SK-N-SH (cell line): Measurements from ENCODE around the gene DCLRE1A. TPM values are rescaled to one million over a fixed set of nuclear protein-coding genes. Genes with fewer than 3 reads are reported as not detected.

ENCODE experiments used
- CTCF ChIA-PET: fragments of 300-600, 350-600 bp; formaldehyde crosslinking; extraction: SDS; loops from one replicate; lab custom pipeline; 2021; lab: Yijun Ruan, JAX
- POLR2A ChIA-PET: fragments of 350-600 bp; sonication (Branson Sonifier 250); formaldehyde crosslinking; extraction: SDS; loops from one replicate; lab custom pipeline; 2020; ENCODE audit warnings: antibody characterized with exemption, inconsistent platforms; lab: Yijun Ruan, JAX
- DNase-seq: peaks from one replicate; pipeline ENCODE4 v3.0.0; 2012
- H2AFZ ChIP-seq: fragments of 200-600 bp; sonication (generic); 2 replicates; pipeline ENCODE4 v1.8.1; 2016; ENCODE audit warnings: antibody characterized with exemption, mild to moderate bottlenecking, low read depth
- H3F3A ChIP-seq: fragments of 200-600 bp; sonication (generic); replicated peaks from 2 replicates; pipeline ENCODE3; 2016; ENCODE audit warnings: antibody characterized with exemption, mild to moderate bottlenecking; ENCODE audit not compliant: insufficient read depth
- H3K27ac ChIP-seq, 2 experiments: fragments of 200-500 bp in 1 of 2; fragments of 200-600 bp in 1 of 2; sonication (Bioruptor generic) in 1 of 2; sonication (generic), shearing (Covaris generic) in 1 of 2; 2 replicates each; pipeline versions ENCODE4 v1.5.1 to v1.6.1; 2014 to 2016; ENCODE audit warnings: low read depth in 2 of 2, inconsistent platforms in 1 of 2, low read length in 1 of 2, mild to moderate bottlenecking in 1 of 2, mixed read lengths in 1 of 2
- H3K27me3 ChIP-seq: fragments of 200-600 bp; sonication (generic), shearing (Covaris generic); 2 replicates; pipeline ENCODE4 v1.6.1; 2016; ENCODE audit warnings: mixed run types; ENCODE audit not compliant: insufficient read depth
- H3K36me3 ChIP-seq, 2 experiments: fragments of 200-500 bp in 1 of 2; fragments of 200-600 bp in 1 of 2; sonication (Bioruptor generic) in 1 of 2; sonication (generic) in 1 of 2; replicated peaks in 1 of 2; 2 replicates each; pipeline versions ENCODE3 to v1.5.1; 2014 to 2016; ENCODE audit warnings: low read length in 1 of 2, mild to moderate bottlenecking in 1 of 2; ENCODE audit not compliant: insufficient read depth in 2 of 2, control insufficient read depth in 1 of 2
- H3K4me1 ChIP-seq, 2 experiments: fragments of 200-500 bp in 1 of 2; fragments of 200-600 bp in 1 of 2; sonication (Bioruptor generic) in 1 of 2; sonication (generic), shearing (Covaris generic) in 1 of 2; 2 replicates each; pipeline versions ENCODE4 v1.5.1 to v1.6.1; 2014 to 2016; ENCODE audit warnings: low read depth in 1 of 2, low read length in 1 of 2, mixed run types in 1 of 2; ENCODE audit not compliant: insufficient read depth in 2 of 2, control insufficient read depth in 1 of 2
- H3K4me2 ChIP-seq: fragments of 200-600 bp; sonication (generic), shearing (Covaris generic); 2 replicates; pipeline ENCODE4 v1.6.1; 2017; ENCODE audit warnings: mixed run types
- H3K4me3 ChIP-seq, 2 experiments: fragments of 200-500 bp in 1 of 2; fragments of 200-600 bp in 1 of 2; sonication (Bioruptor generic) in 1 of 2; sonication (generic), shearing (Covaris generic) in 1 of 2; 2 replicates each; pipeline versions ENCODE4 v1.5.1 to v1.8.1; 2014 to 2016; ENCODE audit warnings: low read depth in 2 of 2, inconsistent platforms in 1 of 2, low read length in 1 of 2, mild to moderate bottlenecking in 1 of 2, mixed read lengths in 1 of 2, moderate library complexity in 1 of 2
- H3K79me2 ChIP-seq: fragments of 200-600 bp; sonication (generic); 2 replicates; pipeline ENCODE4 v1.8.1; 2017; ENCODE audit warnings: mild to moderate bottlenecking; ENCODE audit not compliant: insufficient read depth
- H3K9ac ChIP-seq: fragments of 200-600 bp; sonication (generic); 2 replicates; pipeline ENCODE4 v1.6.1; 2017; ENCODE audit warnings: mixed run types
- H3K9me2 ChIP-seq: fragments of 200-600 bp; sonication (generic); 2 replicates; pipeline ENCODE4 v1.6.1; 2017; ENCODE audit warnings: mixed run types
- H3K9me3 ChIP-seq: fragments of 200-600 bp; sonication (generic); 2 replicates; pipeline ENCODE4 v1.6.1; 2017; ENCODE audit warnings: mixed run types, mild to moderate bottlenecking, moderate library complexity
- H4K20me1 ChIP-seq: fragments of 200-600 bp; sonication (generic); 2 replicates; pipeline ENCODE4 v1.6.1; 2017; ENCODE audit warnings: mild to moderate bottlenecking, mixed run types; ENCODE audit not compliant: insufficient read depth
- ELF1 ChIP-seq: IDR thresholded peaks from 2 replicates; pipeline ENCODE4 v1.4.0; 2012
- EP300 ChIP-seq, 2 experiments: IDR thresholded peaks; 2 replicates each; pipeline versions ENCODE4 v1.4.0 to v1.6.1; 2012; ENCODE audit warnings: borderline replicate concordance in 1 of 2, low read depth in 1 of 2, low read length in 1 of 2
- FOSL2 ChIP-seq: IDR thresholded peaks from 2 replicates; pipeline ENCODE4 v1.4.0; 2012; ENCODE audit warnings: low read depth, mild to moderate bottlenecking, moderate library complexity, borderline replicate concordance
- FOXM1 ChIP-seq: IDR thresholded peaks from 2 replicates; pipeline ENCODE4 v1.4.0; 2012; ENCODE audit warnings: low read depth, mild to moderate bottlenecking
- GABPA ChIP-seq: IDR thresholded peaks from 2 replicates; pipeline ENCODE4 v1.4.0; 2012; ENCODE audit warnings: low read depth, mild to moderate bottlenecking
- GATA2 ChIP-seq: sonication (generic); formaldehyde crosslinking; IDR thresholded peaks from 2 replicates; pipeline ENCODE4 v1.5.0; 2020; ENCODE audit warnings: mild to moderate bottlenecking, missing genetic modification reagents
- JUND ChIP-seq: IDR thresholded peaks from 2 replicates; pipeline ENCODE4 v1.4.0; 2012
- MEF2A ChIP-seq: IDR thresholded peaks from 2 replicates; pipeline ENCODE4 v1.4.0; 2012; ENCODE audit warnings: low read depth, borderline replicate concordance
- MXI1 ChIP-seq: IDR thresholded peaks from 2 replicates; pipeline ENCODE4 v1.6.1; 2012; ENCODE audit warnings: mild to moderate bottlenecking, low read depth, low read length, improper control_type of control experiment
- PBX3 ChIP-seq: IDR thresholded peaks from 2 replicates; pipeline ENCODE4; 2012
- POLR2AphosphoS5 ChIP-seq: IDR thresholded peaks from 2 replicates; pipeline ENCODE4 v1.6.1; 2012; ENCODE audit warnings: low read depth, low read length
- RAD21 ChIP-seq: IDR thresholded peaks from 2 replicates; pipeline ENCODE4 v1.6.1; 2012; ENCODE audit warnings: mild to moderate bottlenecking, low read length
- RCOR1 ChIP-seq: fragments of 150-350 bp; IDR thresholded peaks from 2 replicates; pipeline ENCODE4 v1.6.1; 2017; ENCODE audit warnings: antibody characterized with exemption, low read length
- REST ChIP-seq: IDR thresholded peaks from 2 replicates; pipeline ENCODE4 v1.6.1; 2012; ENCODE audit warnings: mild to moderate bottlenecking, low read depth, low read length, moderate library complexity
- YY1 ChIP-seq: IDR thresholded peaks from 2 replicates; pipeline ENCODE4 v1.4.0; 2012; ENCODE audit warnings: low read depth, mild to moderate bottlenecking
- WGBS: methylation state at CpG from one replicate; pipeline ENCODE4 v1.1.6; 2017; ENCODE audit warnings: low lambda C conversion rate; 5-methylcytosine and 5-hydroxymethylcytosine counted together
- polyA plus RNA-seq, 3 experiments: library from polyadenylated mRNA; depleted of rRNA; stranded (reverse); fragments of >200 nt; gene quantifications; 2 replicates each; pipeline ENCODE4 v1.2.3, GENCODE V29; 2012

Gene DCLRE1A
- polyA plus RNA-seq, 1 of the 3 experiments (the other 2 are of a cell fraction) = 2.6 TPM

- no peak overlapping the region for H3K4me2 ChIP-seq
- no peak overlapping the region for H2AFZ ChIP-seq
- POLR2A ChIA-PET = no interaction called here
Measured at GRCh38 chr10:113801569-113801968, 52.3 kb downstream of the DCLRE1A start.

GRCh38 chr10:113791691-113792090, 62.2 kb downstream of the DCLRE1A start:
- ChIA-PET POLR2A (no interaction called here), CTCF (interaction anchor here (0.9 to 2.0 kb wide), 3 partner anchors 9 to 311 kb away, joined by 3 to 8 read pairs (median 3); no protein-coding TSS in a partner anchor)
- peaks cover 6% of the 10 kb centered on the region; the same call in 1 of the 2 replicates for H3K27me3 ChIP-seq
- no peak overlapping the region for H3K9ac ChIP-seq
- H2AFZ ChIP-seq = no peak overlapping the region
- no peaks in the 10 kb centered on the region for H3K79me2 ChIP-seq
- H3K4me1 ChIP-seq = no peaks in the 10 kb centered on the region; a peak in 2 of 4 replicates
- H3K36me3 ChIP-seq = no peaks in the 10 kb centered on the region
- H3K9me2 ChIP-seq = no peaks in the 10 kb centered on the region
- no peak for DNase-seq
- 61% methylated on average over 2 of the region's 2 CpGs for WGBS
- H3K4me2 ChIP-seq = no peak overlapping the region
- H3F3A ChIP-seq = peaks cover 6% of the 10 kb centered on the region
- H4K20me1 ChIP-seq = no peaks in the 10 kb centered on the region
- H3K4me3 ChIP-seq = no peak overlapping the region
- no peaks in the 10 kb centered on the region for H3K9me3 ChIP-seq
- H3K27ac ChIP-seq = no peak overlapping the region
- TF ChIP-seq FOSL2 = no peak
- TF ChIP-seq MXI1 = no peak
- TF ChIP-seq POLR2AphosphoS5 = no peak
- TF ChIP-seq MEF2A = no peak
- no peak for TF ChIP-seq EP300 (IDR thresholded peaks at IDR 0.05; ENCODE audit: borderline replicate concordance in 1 of 2, low read depth in 1 of 2, low read length in 1 of 2)
- no peak for TF ChIP-seq ELF1
- no peak for TF ChIP-seq GATA2 (CRISPR knock-in tag)
- TF ChIP-seq RCOR1 = no peak
- no peak for TF ChIP-seq YY1
- TF ChIP-seq RAD21 = no peak
- TF ChIP-seq JUND = no peak
- no peak for TF ChIP-seq PBX3
- TF ChIP-seq GABPA = no peak

More at GRCh38 chr10:113801569-113801968, 52.3 kb downstream of the DCLRE1A start:
- H3K79me2 ChIP-seq = no peaks in the 10 kb centered on the region
- H3K9ac ChIP-seq = no peak overlapping the region
- H3K27ac ChIP-seq = no peak overlapping the region
- H4K20me1 ChIP-seq = no peaks in the 10 kb centered on the region
- 80% methylated on average over 6 of the region's 6 CpGs for WGBS
- H3F3A ChIP-seq = no peaks in the 10 kb centered on the region
- no peak for DNase-seq
- TF ChIP-seq REST (no peak), RAD21 (no peak), FOXM1 (no peak), PBX3 (no peak), FOSL2 (no peak)
- H3K9me2 ChIP-seq = no peaks in the 10 kb centered on the region
- CTCF ChIA-PET = interaction anchor here (0.6 to 9.3 kb wide), 8 partner anchors 15 to 722 kb away, joined by 3 to 125 read pairs (median 4); no protein-coding TSS in a partner anchor
- peaks cover 5% of the 10 kb centered on the region; the same call in 1 of the 2 replicates for H3K27me3 ChIP-seq
- H3K9me3 ChIP-seq = no peaks in the 10 kb centered on the region
- H3K4me3 ChIP-seq = no peak overlapping the region
- H3K4me1 ChIP-seq = no peaks in the 10 kb centered on the region
- no peaks in the 10 kb centered on the region for H3K36me3 ChIP-seq
